B cell (primary cell): ENCODE results near the gene POLD4.

Experiments used
- CTCF ChIP-seq: fragments of 200-600 bp; IDR thresholded peaks from one replicate; pipeline ENCODE4 v1.8.0; 2022; ENCODE audit warnings: antibody characterized with exemption, mild to moderate bottlenecking
- EZH2 ChIP-seq: IDR thresholded peaks from 2 replicates; pipeline ENCODE4 v1.6.1; 2012; ENCODE audit warnings: borderline replicate concordance, low read depth, mild to moderate bottlenecking, moderate library complexity, low read length; ENCODE audit not compliant: insufficient read depth, poor library complexity, severe bottlenecking

- TF ChIP-seq CTCF, result no peak
- no peak for TF ChIP-seq EZH2
Observed at GRCh38 chr11:67344264-67344663, 9.1 kb downstream of the POLD4 start.
